ENCODE results near the gene CD151. TPM values are rescaled to one million over a fixed set of nuclear protein-coding genes. Genes with fewer than 3 reads are reported as not detected.

Gene CD151
- total RNA-seq, 2 experiments from 2014 or later = 0.28 to 0.84 TPM

DNA sequence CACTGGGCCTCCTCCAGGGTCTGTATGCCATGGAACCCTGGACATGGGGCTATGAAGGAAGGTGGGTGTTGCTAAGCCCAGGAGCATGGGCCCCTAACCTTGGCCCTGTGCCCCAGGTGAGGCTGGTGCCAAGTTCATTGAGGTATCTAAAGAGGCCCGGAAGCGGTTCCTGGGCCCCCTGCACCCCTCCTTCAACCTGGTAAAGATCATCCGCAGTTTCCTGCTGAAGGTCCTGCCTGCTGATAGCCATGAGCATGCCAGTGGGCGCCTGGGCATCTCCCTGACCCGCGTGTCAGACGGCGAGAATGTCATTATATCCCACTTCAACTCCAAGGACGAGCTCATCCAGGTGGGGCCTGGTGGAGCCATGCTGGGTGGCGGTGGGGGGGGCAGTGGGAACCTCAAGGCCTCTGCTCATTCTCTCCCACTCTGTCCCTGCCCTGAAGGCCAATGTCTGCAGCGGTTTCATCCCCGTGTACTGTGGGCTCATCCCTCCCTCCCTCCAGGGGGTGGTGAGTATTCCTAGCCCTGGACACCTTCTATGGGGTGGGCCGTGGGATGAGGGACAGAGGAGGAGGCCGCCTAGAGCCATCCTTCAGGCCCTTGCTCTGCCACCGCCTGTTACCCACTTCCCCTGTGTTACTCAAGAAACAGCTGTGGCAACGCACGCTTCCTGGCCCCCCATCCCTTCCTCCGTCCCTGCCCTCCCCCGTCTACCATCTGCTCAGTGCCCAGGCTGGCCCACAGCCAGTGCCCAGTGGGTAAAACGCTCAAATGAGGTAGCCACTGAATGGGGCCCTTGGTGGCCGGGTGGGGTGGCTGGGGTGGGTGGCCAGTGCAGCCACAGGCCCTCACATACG lies 11.0 kb upstream of the CD151 start:
- TF ChIP-seq CTCF (conservative IDR thresholded peaks at IDR 0.05; ENCODE audit: low read length) (no peak), EZH2phosphoT487 (IDR thresholded peaks at IDR 0.05; ENCODE audit: borderline replicate concordance, low read depth, low read length) (no peak)
- Histone ChIP-seq H3K36me3 (ENCODE audit: insufficient read depth, low read length) (no peaks in the 10 kb centered on the region), H3K9me2 (ENCODE audit: insufficient read depth, low read length) (no peaks in the 10 kb centered on the region), H3K79me2 (ENCODE audit: insufficient read depth, low read depth, low read length) (no peaks in the 10 kb centered on the region), H3K4me3 (ENCODE audit: low read depth, low read length, poor library complexity, severe bottlenecking) (no peak overlapping the region), H4K20me1 (ENCODE audit: insufficient read depth, low read length) (no peaks in the 10 kb centered on the region), H3K4me1 (ENCODE audit: insufficient read depth, low read length, poor library complexity, severe bottlenecking) (peaks cover 21% of the 10 kb centered on the region), H2AFZ (ENCODE audit: low read length) (no peak overlapping the region), H3K4me2 (ENCODE audit: low read length) (no peak overlapping the region), H3K27ac (ENCODE audit: low read depth, low read length, poor library complexity, severe bottlenecking) (no peak overlapping the region), H3K9me3 (ENCODE audit: low read length) (no peaks in the 10 kb centered on the region)
- ChIA-PET POLR2A (interaction anchor here (0.5 kb wide), 1 partner anchor 23 kb away, joined by 3 read pairs; no protein-coding TSS in a partner anchor), CTCF (ENCODE audit: unreplicated experiment) (no interaction called here)
- intact Hi-C loops (cut with micrococcal nuclease; ENCODE audit: unreplicated experiment) = no loop called here
- no TSS peak for BruUV-seq (replicated peaks)
- DNase-seq (ENCODE audit: low spot score) = no peak

- Histone ChIP-seq H3K36me3 (ENCODE audit: insufficient read depth, low read length) (no peaks in the 10 kb centered on the region), H3K79me2 (ENCODE audit: insufficient read depth, low read depth, low read length) (no peaks in the 10 kb centered on the region), H3K4me1 (ENCODE audit: insufficient read depth, low read length, poor library complexity, severe bottlenecking) (peaks cover 33% of the 10 kb centered on the region), H3K9me2 (ENCODE audit: insufficient read depth, low read length) (no peaks in the 10 kb centered on the region), H4K20me1 (ENCODE audit: insufficient read depth, low read length) (no peaks in the 10 kb centered on the region), H3K9me3 (ENCODE audit: low read length) (no peaks in the 10 kb centered on the region), H3K27ac (ENCODE audit: low read depth, low read length, poor library complexity, severe bottlenecking) (no peak overlapping the region), H2AFZ (ENCODE audit: low read length) (no peak overlapping the region), H3K4me2 (ENCODE audit: low read length) (no peak overlapping the region), H3K4me3 (ENCODE audit: low read depth, low read length, poor library complexity, severe bottlenecking) (no peak overlapping the region)
- ChIA-PET CTCF (ENCODE audit: unreplicated experiment) (no interaction called here), POLR2A (no interaction called here)
- no peak for DNase-seq (ENCODE audit: low spot score)
- intact Hi-C loops (cut with micrococcal nuclease; ENCODE audit: unreplicated experiment) = no loop called here
- TF ChIP-seq EZH2phosphoT487 (IDR thresholded peaks at IDR 0.05; ENCODE audit: borderline replicate concordance, low read depth, low read length) = no peak
- TF ChIP-seq CTCF (conservative IDR thresholded peaks at IDR 0.05; ENCODE audit: low read length) = no peak
- BruUV-seq (replicated peaks) = no TSS peak
These were observed 9.1 kb upstream of the CD151 start for GRCh38 chr11:823441-824291.
